H1 (cell line): ENCODE data around the gene POLR1G. TPM values are rescaled to one million over a fixed set of nuclear protein-coding genes. Genes with fewer than 3 reads are reported as not detected.

Experiments
- CTCF ChIA-PET: fragments of 300-600 bp; sonication (Branson Sonifier 250); formaldehyde crosslinking; loops from one replicate; lab custom pipeline; 2021; ENCODE audit not compliant: partially characterized antibody; lab: Charles Lee
- POLR2A ChIA-PET: fragments of 300-600 bp; sonication (Branson Sonifier 250); formaldehyde crosslinking; loops from one replicate; lab custom pipeline; 2021; ENCODE audit warnings: inconsistent platforms; ENCODE audit not compliant: partially characterized antibody; lab: Charles Lee
- DNase-seq, 2 experiments: peaks; one replicate each; pipeline versions ENCODE4 v3.0.0 to v3.0.0-alpha.2; 2010 to 2022; ENCODE audit warnings: low spot score in 2 of 2, low read depth in 1 of 2, mixed read lengths in 1 of 2
- FAIRE-seq: peaks from 2 replicates; lab custom pipeline; 2011; peaks lifted over from hg19 to GRCh38; lab: Jason Lieb, UNC
- H2AFZ ChIP-seq: 2 replicates; pipeline ENCODE4 v1.8.1; 2012; ENCODE audit warnings: low read length, inconsistent platforms
- H2AK5ac ChIP-seq: 2 replicates; pipeline ENCODE4 v1.6.1; 2013; ENCODE audit warnings: low read depth, low read length
- H2BK120ac ChIP-seq: replicated peaks from 2 replicates; pipeline ENCODE3; 2013; ENCODE audit warnings: low read depth, low read length, inconsistent platforms
- H2BK12ac ChIP-seq: 2 replicates; pipeline ENCODE4 v1.6.1; 2013; ENCODE audit warnings: low read depth, low read length
- H2BK15ac ChIP-seq: 2 replicates; pipeline ENCODE4 v1.6.1; 2013; ENCODE audit warnings: low read length
- H2BK20ac ChIP-seq: 2 replicates; pipeline ENCODE4 v1.6.1; 2013; ENCODE audit warnings: low read length
- H2BK5ac ChIP-seq: 2 replicates; pipeline ENCODE4 v1.6.1; 2013; ENCODE audit warnings: low read depth, low read length
- H3K14ac ChIP-seq: 2 replicates; pipeline ENCODE4 v1.6.1; 2013; ENCODE audit warnings: inconsistent platforms; ENCODE audit not compliant: insufficient read length
- H3K18ac ChIP-seq: 2 replicates; pipeline ENCODE4 v1.6.1; 2013; ENCODE audit warnings: low read length; ENCODE audit errors: extremely low read depth
- H3K23ac ChIP-seq: 2 replicates; pipeline ENCODE4 v1.6.1; 2013; ENCODE audit warnings: inconsistent platforms; ENCODE audit not compliant: insufficient read length
- H3K23me2 ChIP-seq: 2 replicates; pipeline ENCODE4 v1.6.1; 2013; ENCODE audit warnings: low read depth, low read length
- H3K27ac ChIP-seq: 2 replicates; pipeline ENCODE4 v1.6.1; 2011; ENCODE audit warnings: low read depth, low read length, inconsistent platforms
- H3K27me3 ChIP-seq, 4 experiments: replicated peaks in 1 of 4; 1 replicate in 1 of 4; 2 replicates in 3 of 4; pipeline versions ENCODE4 v1.6.1 to v1.8.1; 2011 to 2013; ENCODE audit warnings: low read length in 3 of 4, mild to moderate bottlenecking in 3 of 4, inconsistent platforms in 2 of 4, mixed read lengths in 2 of 4, moderate library complexity in 1 of 4; ENCODE audit not compliant: control insufficient read depth in 3 of 4, insufficient read depth in 3 of 4; ENCODE audit errors: extremely low read depth in 1 of 4
- H3K36me3 ChIP-seq, 4 experiments: 2 replicates each; pipeline versions ENCODE4 v1.6.1 to v1.8.1; 2011 to 2013; ENCODE audit warnings: mild to moderate bottlenecking in 4 of 4, low read length in 3 of 4, moderate library complexity in 2 of 4, control low read depth in 1 of 4, inconsistent platforms in 1 of 4; ENCODE audit not compliant: insufficient read depth in 4 of 4, control insufficient read depth in 2 of 4
- H3K4ac ChIP-seq: replicated peaks from 2 replicates; pipeline ENCODE3; 2013; ENCODE audit warnings: low read length, low read depth, mixed read lengths, inconsistent platforms; ENCODE audit not compliant: insufficient read length
- H3K4me1 ChIP-seq, 4 experiments: replicated peaks in 1 of 4; 1 replicate in 1 of 4; 2 replicates in 3 of 4; pipeline versions ENCODE4 v1.6.1 to v1.8.1; 2011 to 2013; ENCODE audit warnings: low read length in 3 of 4, inconsistent platforms in 2 of 4, mixed read lengths in 1 of 4; ENCODE audit not compliant: insufficient read depth in 4 of 4, control insufficient read depth in 3 of 4
- H3K4me2 ChIP-seq, 2 experiments: 2 replicates each; pipeline versions ENCODE4 v1.6.1 to v1.8.1; 2011 to 2013; ENCODE audit warnings: low read depth in 2 of 2, low read length in 2 of 2, control low read depth in 1 of 2, inconsistent platforms in 1 of 2, mild to moderate bottlenecking in 1 of 2; ENCODE audit not compliant: insufficient read depth in 1 of 2
- H3K4me3 ChIP-seq, 4 experiments: fragments of 200-600, 300-600 bp in 1 of 4; sonication (generic), shearing (Covaris generic), sonication (Bioruptor Twin) in 1 of 4; 2 replicates each; pipeline versions ENCODE4 v1.5.1 to v1.8.1; 2011 to 2016; ENCODE audit warnings: low read length in 4 of 4, low read depth in 3 of 4, control low read depth in 2 of 4, inconsistent platforms in 2 of 4, mild to moderate bottlenecking in 2 of 4, mixed read lengths in 1 of 4, moderate library complexity in 1 of 4; ENCODE audit not compliant: insufficient read depth in 2 of 4; ENCODE audit errors: extremely low read depth in 1 of 4
- H3K56ac ChIP-seq: replicated peaks from 2 replicates; pipeline ENCODE3; 2013; ENCODE audit warnings: low read depth, mild to moderate bottlenecking, mixed read lengths, low read length, inconsistent platforms; ENCODE audit not compliant: insufficient read length
- H3K79me1 ChIP-seq: 2 replicates; pipeline ENCODE4 v1.6.1; 2013; ENCODE audit warnings: low read depth, low read length, control low read depth
- H3K79me2 ChIP-seq, 2 experiments: 2 replicates each; pipeline versions ENCODE4 v1.6.1 to v1.8.1; 2012 to 2013; ENCODE audit warnings: low read length in 2 of 2, mild to moderate bottlenecking in 2 of 2, inconsistent platforms in 1 of 2; ENCODE audit not compliant: insufficient read depth in 2 of 2, control insufficient read depth in 1 of 2
- H3K9ac ChIP-seq, 4 experiments: replicated peaks in 1 of 4; 1 replicate in 1 of 4; 2 replicates in 3 of 4; pipeline versions ENCODE4 v1.6.1 to v1.8.1; 2011 to 2013; ENCODE audit warnings: low read depth in 3 of 4, low read length in 3 of 4, control low read depth in 2 of 4, mild to moderate bottlenecking in 2 of 4, moderate library complexity in 2 of 4, inconsistent platforms in 1 of 4; ENCODE audit errors: extremely low read depth in 1 of 4
- H3K9me3 ChIP-seq, 2 experiments: 2 replicates each; pipeline versions ENCODE4 v1.6.1 to v1.8.1; 2012 to 2013; ENCODE audit warnings: mild to moderate bottlenecking in 2 of 2, moderate library complexity in 2 of 2, control low read depth in 1 of 2, inconsistent platforms in 1 of 2, low read depth in 1 of 2, low read length in 1 of 2, mixed read lengths in 1 of 2; ENCODE audit not compliant: insufficient read depth in 2 of 2
- H4K20me1 ChIP-seq, 2 experiments: replicated peaks in 1 of 2; 2 replicates each; pipeline versions ENCODE3 to v1.8.1; 2011 to 2013; ENCODE audit warnings: inconsistent platforms in 2 of 2, low read length in 2 of 2, mild to moderate bottlenecking in 1 of 2; ENCODE audit not compliant: insufficient read depth in 2 of 2, control insufficient read depth in 1 of 2
- H4K5ac ChIP-seq: 2 replicates; pipeline ENCODE4 v1.6.1; 2013; ENCODE audit warnings: low read length, low read depth, mixed read lengths, inconsistent platforms; ENCODE audit not compliant: insufficient read length
- H4K8ac ChIP-seq: 2 replicates; pipeline ENCODE4 v1.8.0; 2013; ENCODE audit warnings: mild to moderate bottlenecking, moderate library complexity, low read length, inconsistent platforms; ENCODE audit not compliant: insufficient read depth; ENCODE audit errors: extremely low read depth
- H4K91ac ChIP-seq: replicated peaks from 2 replicates; pipeline ENCODE3; 2013; ENCODE audit warnings: low read length, mixed read lengths, inconsistent platforms; ENCODE audit not compliant: insufficient read length
- NRF1 ChIP-seq: IDR thresholded peaks from 2 replicates; pipeline ENCODE4 v1.6.1; 2011; ENCODE audit warnings: mild to moderate bottlenecking, low read depth, low read length, improper control_type of control experiment
- TCF12 ChIP-seq: IDR thresholded peaks from 2 replicates; pipeline ENCODE4 v1.6.1; 2011; ENCODE audit warnings: low read depth, mild to moderate bottlenecking, low read length
- WGBS, 2 experiments: shearing (Covaris generic) in 1 of 2; methylation state at CpG; one replicate each; pipeline versions ENCODE4 v1.1.6 to v1.1.7; 2013 to 2015; ENCODE audit warnings: low lambda C conversion rate in 2 of 2, mixed read lengths in 2 of 2, inconsistent platforms in 1 of 2, low coverage in 1 of 2, missing lambda C conversion rate in 1 of 2; ENCODE audit not compliant: insufficient replicate concordance in 2 of 2, insufficient coverage in 1 of 2, insufficient read length in 1 of 2; ENCODE audit errors: extremely low coverage in 1 of 2, missing lambda C conversion rate in 1 of 2; 5-methylcytosine and 5-hydroxymethylcytosine counted together
- polyA plus RNA-seq, 7 experiments: library from polyadenylated mRNA; depleted of rRNA in 3 of 7; stranded (reverse) in 5 of 7; unstranded in 2 of 7; fragments of >200 nt in 5 of 7; fragments of 200-250 nt in 2 of 7; gene quantifications; 1 replicate in 5 of 7; 2 replicates in 1 of 7; 4 replicates in 1 of 7; pipeline versions ENCODE4 v1.2.1 to v1.2.3, GENCODE V29; 2011 to 2013; ENCODE audit warnings: missing spikeins in 2 of 7, mixed read lengths in 2 of 7
- total RNA-seq: library from RNA; stranded (reverse); fragmentation: NEBNext Ultra II Directional; extraction: Animal tissue kit (Norgen Biotek cat#: 25700); gene quantifications from 2 replicates; pipeline ENCODE4 v1.2.1, GENCODE V29; 2021

Gene POLR1G
- total and polyA plus RNA-seq, 2 of the 8 experiments (the other 6 are each of a cell fraction or from before 2014, with no cell fraction given): 16.8 to 34.8 TPM

- no peak overlapping the region for H4K5ac ChIP-seq
- POLR2A ChIA-PET: interaction anchor here (1.9 kb wide), 1 partner anchor 10 kb away, joined by 9 read pairs; no protein-coding TSS in a partner anchor
- no peak overlapping the region for H3K4me3 ChIP-seq
- TF ChIP-seq TCF12 (no peak), NRF1 (no peak)
- TF ChIP-seq, all 59 proteins: peak for 0
- FAIRE-seq (no peak), DNase-seq (no peak)
- Histone ChIP-seq H3K9me3 (no peaks in the 10 kb centered on the region), H3K9ac (no peak overlapping the region), H2AFZ (no peak overlapping the region), H2BK12ac (no peak overlapping the region), H2BK20ac (no peak overlapping the region), H3K4me2 (no peak overlapping the region), H2BK120ac (no peak overlapping the region), H3K27ac (no peak overlapping the region), H3K23me2 (peaks cover 10% of the 10 kb centered on the region), H3K14ac (no peak overlapping the region), H3K36me3 (peaks cover 0 to 14% (median 10%) of the 10 kb centered on the region in 4 experiments; a peak in 5 of 8 replicates), H2BK5ac (no peak overlapping the region), H3K23ac (no peak overlapping the region), H4K8ac (no peak overlapping the region), H4K20me1 (peaks cover 0 to 8% of the 10 kb centered on the region in 2 experiments), H3K27me3 (no peaks in the 10 kb centered on the region), H2BK15ac (no peak overlapping the region), H3K79me1 (peaks cover 2% of the 10 kb centered on the region; the same call in 1 of the 2 replicates), H3K56ac (no peak overlapping the region), H4K91ac (no peak overlapping the region), H2AK5ac (no peak overlapping the region), H3K4ac (no peak overlapping the region), H3K79me2 (peaks cover 0 to 9% of the 10 kb centered on the region in 2 experiments; a peak in 1 of 4 replicates), H3K18ac (no peak overlapping the region), H3K4me1 (peaks cover 0 to 8% (median 4%) of the 10 kb centered on the region in 4 experiments; a peak in 5 of 7 replicates)
- CTCF ChIA-PET: interaction anchor here (1.2 kb wide), 1 partner anchor 15 kb away, joined by 4 read pairs; no protein-coding TSS in a partner anchor
- 96% methylated on average over 4 of the region's 4 CpGs; no CpG with 5 or more reads in 1 of the 2 experiments for WGBS, 2 experiments
These were observed 13.0 kb downstream of the POLR1G start for GRCh38 chr19:45419396-45419795.
